KMS-11 (cell line): ENCODE data around the gene ZBTB7C.

Experiments
- H2AFZ ChIP-seq: fragments of 200-600 bp; sonication (generic); 2 replicates; pipeline ENCODE4 v1.6.1; 2016; ENCODE audit warnings: antibody characterized with exemption, mixed run types, low read depth
- H3K27ac ChIP-seq: fragments of 200-600 bp; sonication (generic); 2 replicates; pipeline ENCODE4 v1.6.1; 2016; ENCODE audit warnings: mild to moderate bottlenecking, mixed run types
- H3K27me3 ChIP-seq: fragments of 200-600 bp; sonication (generic); 2 replicates; pipeline ENCODE4 v1.6.1; 2017; ENCODE audit warnings: mild to moderate bottlenecking, low read depth, mixed run types, moderate library complexity; ENCODE audit not compliant: insufficient read depth
- H3K36me3 ChIP-seq: fragments of 200-600 bp; sonication (generic); 2 replicates; pipeline ENCODE4 v1.6.1; 2017; ENCODE audit warnings: mild to moderate bottlenecking, mixed run types; ENCODE audit not compliant: insufficient read depth
- H3K4me1 ChIP-seq: fragments of 200-600 bp; sonication (generic); 2 replicates; pipeline ENCODE4 v1.6.1; 2016; ENCODE audit warnings: mild to moderate bottlenecking, low read depth, mixed run types; ENCODE audit not compliant: poor library complexity, severe bottlenecking
- H3K4me2 ChIP-seq: fragments of 200-600 bp; sonication (generic); 2 replicates; pipeline ENCODE4 v1.7.0; 2016; ENCODE audit warnings: mild to moderate bottlenecking, mixed run types
- H3K4me3 ChIP-seq: fragments of 200-600 bp; sonication (generic); IDR thresholded peaks from 2 replicates; pipeline ENCODE4 v1.6.1; 2017; ENCODE audit warnings: low read depth, low read length, mixed read lengths; ENCODE audit not compliant: insufficient read depth
- H3K79me2 ChIP-seq: fragments of 200-600 bp; sonication (generic); 2 replicates; pipeline ENCODE4 v1.6.1; 2016; ENCODE audit warnings: low read depth, mixed run types; ENCODE audit not compliant: insufficient read depth
- H3K9ac ChIP-seq: fragments of 200-600 bp; sonication (generic); 2 replicates; pipeline ENCODE4 v1.6.1; 2016; ENCODE audit warnings: mild to moderate bottlenecking, mixed run types
- H4K20me1 ChIP-seq: fragments of 200-600 bp; sonication (generic); 2 replicates; pipeline ENCODE4 v1.6.1; 2016; ENCODE audit warnings: mild to moderate bottlenecking, mixed run types; ENCODE audit not compliant: insufficient read depth
- TF ChIP-seq, protein P1 (sequence below): fragments of 200-600 bp; sonication (generic); conservative IDR thresholded peaks from 2 replicates; pipeline ENCODE4 v1.6.1; 2017; ENCODE audit warnings: low read depth, mild to moderate bottlenecking, antibody characterized with exemption, low read length, moderate library complexity, mixed read lengths

Gene ZBTB7C

DNA sequence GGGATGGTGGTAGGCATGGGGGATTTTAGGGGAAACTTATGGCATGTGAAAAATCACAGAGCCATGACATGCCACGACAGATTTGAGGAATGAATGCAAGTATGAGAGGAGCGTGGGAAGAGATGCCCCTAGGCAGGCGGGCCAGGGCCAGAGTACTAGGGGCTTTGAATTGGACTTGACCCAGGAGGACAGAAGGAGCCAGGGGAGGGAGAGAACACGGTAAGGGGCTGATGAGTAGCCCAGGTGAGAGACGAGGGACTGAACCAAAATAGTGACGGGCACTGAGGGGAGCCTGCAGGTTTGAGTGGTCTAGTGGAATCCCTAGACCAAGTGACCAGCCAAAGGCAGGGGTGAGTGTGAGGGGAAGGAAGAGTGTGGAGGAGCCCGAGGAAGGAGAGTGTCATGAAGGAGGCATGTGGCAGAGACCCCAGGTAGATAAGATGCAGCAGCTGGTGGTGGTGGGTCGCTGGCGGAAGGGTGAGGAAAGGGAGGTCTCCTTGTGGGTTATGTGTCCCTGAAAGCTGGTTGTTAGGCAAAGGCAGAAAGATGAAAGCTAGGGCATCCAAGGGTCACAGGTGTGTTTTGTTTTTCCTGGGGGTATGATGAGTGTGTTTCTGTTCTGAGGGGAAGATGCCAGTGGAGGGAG, 48.7 kb downstream of the ZBTB7C start:
- H3K9ac ChIP-seq, result no peak overlapping the region
- no peaks in the 10 kb centered on the region for H3K79me2 ChIP-seq
- no peaks in the 10 kb centered on the region for H3K4me1 ChIP-seq
- H3K36me3 ChIP-seq, result no peaks in the 10 kb centered on the region
- no peaks in the 10 kb centered on the region for H4K20me1 ChIP-seq
- H3K27me3 ChIP-seq, result no peaks in the 10 kb centered on the region
- no peak overlapping the region for H3K27ac ChIP-seq
- TF ChIP-seq, protein P1, sequence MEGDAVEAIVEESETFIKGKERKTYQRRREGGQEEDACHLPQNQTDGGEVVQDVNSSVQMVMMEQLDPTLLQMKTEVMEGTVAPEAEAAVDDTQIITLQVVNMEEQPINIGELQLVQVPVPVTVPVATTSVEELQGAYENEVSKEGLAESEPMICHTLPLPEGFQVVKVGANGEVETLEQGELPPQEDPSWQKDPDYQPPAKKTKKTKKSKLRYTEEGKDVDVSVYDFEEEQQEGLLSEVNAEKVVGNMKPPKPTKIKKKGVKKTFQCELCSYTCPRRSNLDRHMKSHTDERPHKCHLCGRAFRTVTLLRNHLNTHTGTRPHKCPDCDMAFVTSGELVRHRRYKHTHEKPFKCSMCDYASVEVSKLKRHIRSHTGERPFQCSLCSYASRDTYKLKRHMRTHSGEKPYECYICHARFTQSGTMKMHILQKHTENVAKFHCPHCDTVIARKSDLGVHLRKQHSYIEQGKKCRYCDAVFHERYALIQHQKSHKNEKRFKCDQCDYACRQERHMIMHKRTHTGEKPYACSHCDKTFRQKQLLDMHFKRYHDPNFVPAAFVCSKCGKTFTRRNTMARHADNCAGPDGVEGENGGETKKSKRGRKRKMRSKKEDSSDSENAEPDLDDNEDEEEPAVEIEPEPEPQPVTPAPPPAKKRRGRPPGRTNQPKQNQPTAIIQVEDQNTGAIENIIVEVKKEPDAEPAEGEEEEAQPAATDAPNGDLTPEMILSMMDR, result no peak
- no peak overlapping the region for H2AFZ ChIP-seq
- H3K4me3 ChIP-seq, result no peak overlapping the region
- no peak overlapping the region for H3K4me2 ChIP-seq

DNA sequence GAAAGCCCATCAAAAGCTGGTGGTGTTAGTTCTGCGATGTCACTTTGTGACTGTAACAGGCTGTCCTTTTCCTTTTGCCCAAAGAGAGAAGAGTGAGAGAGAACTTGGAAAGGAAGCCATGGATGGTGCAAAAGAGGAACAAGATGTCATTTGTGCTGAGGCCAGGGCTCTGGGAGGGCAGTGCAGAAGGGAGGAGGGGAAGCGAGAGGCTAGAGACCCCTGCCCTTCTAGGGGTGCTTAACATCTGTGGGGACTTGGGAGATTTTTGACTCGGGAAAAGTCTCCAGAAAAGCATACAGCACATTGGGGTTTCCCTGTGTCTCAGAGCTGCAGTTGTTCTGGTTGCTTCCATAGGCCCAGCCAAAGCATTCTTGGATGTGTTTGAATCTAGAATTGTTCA, 49.6 kb downstream of the ZBTB7C start:
- H2AFZ ChIP-seq, result no peak overlapping the region
- no peaks in the 10 kb centered on the region for H3K79me2 ChIP-seq
- H3K36me3 ChIP-seq, result no peaks in the 10 kb centered on the region
- H3K9ac ChIP-seq, result no peak overlapping the region
- no peak overlapping the region for H3K4me2 ChIP-seq
- TF ChIP-seq, protein P1, result no peak
- H3K4me3 ChIP-seq, result no peak overlapping the region
- no peaks in the 10 kb centered on the region for H3K4me1 ChIP-seq
- H3K27me3 ChIP-seq, result no peaks in the 10 kb centered on the region
- H3K27ac ChIP-seq, result no peak overlapping the region
- no peaks in the 10 kb centered on the region for H4K20me1 ChIP-seq

DNA sequence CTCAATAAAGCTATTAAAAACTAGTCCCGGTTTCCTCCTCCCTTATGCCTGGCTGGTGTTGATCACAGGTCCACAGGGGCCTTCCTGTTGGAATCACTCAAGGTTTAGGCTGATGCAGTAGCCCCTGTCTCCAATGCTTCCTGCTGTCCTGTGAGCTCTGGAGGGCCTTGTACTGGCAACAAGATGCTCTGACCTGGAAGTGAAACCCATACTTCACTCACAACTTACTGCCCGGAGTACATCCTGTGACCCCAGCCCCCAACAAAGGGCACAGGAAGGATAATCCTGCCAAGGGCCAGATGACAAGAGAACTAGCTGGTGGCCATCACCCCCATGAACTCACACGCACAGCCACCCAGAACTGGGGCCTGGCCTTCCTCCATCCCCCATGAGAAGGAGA, 50.3 kb downstream of the ZBTB7C start:
- Histone ChIP-seq H3K27ac (no peak overlapping the region), H4K20me1 (no peaks in the 10 kb centered on the region), H2AFZ (no peak overlapping the region), H3K4me2 (no peak overlapping the region), H3K36me3 (no peaks in the 10 kb centered on the region), H3K4me1 (no peaks in the 10 kb centered on the region), H3K4me3 (no peak overlapping the region), H3K9ac (no peak overlapping the region), H3K79me2 (no peaks in the 10 kb centered on the region), H3K27me3 (no peaks in the 10 kb centered on the region)
- TF ChIP-seq, protein P1, result no peak

DNA sequence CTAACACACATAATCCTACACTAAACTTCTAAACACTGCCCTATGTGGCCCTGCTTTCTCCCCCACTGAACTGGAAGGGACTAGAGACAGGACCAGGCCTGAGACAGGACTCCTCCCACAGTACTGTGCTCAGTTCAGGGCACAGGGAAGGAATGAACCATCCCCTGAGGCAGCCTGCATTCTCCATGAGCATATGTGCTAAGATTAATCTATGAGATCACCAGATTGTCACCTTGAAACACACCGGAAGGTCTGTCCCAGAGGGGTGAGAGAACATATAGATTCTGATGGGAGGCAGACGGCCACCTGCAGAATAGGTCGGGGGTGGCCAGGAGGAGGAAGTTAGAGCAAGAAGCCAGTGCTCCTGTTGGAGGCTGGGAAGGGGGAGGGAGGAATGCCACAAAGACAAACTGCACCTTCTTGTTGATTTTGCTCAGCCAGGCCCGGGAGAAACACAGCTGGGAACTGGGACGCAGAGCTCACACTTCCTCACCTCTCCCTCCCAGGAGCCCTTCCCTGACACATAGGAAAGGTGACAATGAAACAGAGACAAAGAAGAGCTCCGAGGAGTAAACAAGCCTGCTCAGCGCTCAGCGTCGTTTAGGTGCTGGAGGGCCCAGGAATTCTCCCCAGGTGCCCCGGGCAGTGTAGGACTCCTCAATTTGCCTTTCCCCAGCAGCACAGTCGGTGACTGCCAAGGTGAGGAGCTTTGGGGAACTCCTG, 52.1 kb downstream of the ZBTB7C start:
- TF ChIP-seq, protein P1, result no peak
- no peaks in the 10 kb centered on the region for H3K27me3 ChIP-seq
- H3K27ac ChIP-seq, result no peak overlapping the region
- no peak overlapping the region for H3K4me2 ChIP-seq
- H2AFZ ChIP-seq, result no peak overlapping the region
- no peak overlapping the region for H3K9ac ChIP-seq
- H3K4me3 ChIP-seq, result no peak overlapping the region
- no peaks in the 10 kb centered on the region for H3K36me3 ChIP-seq
- no peaks in the 10 kb centered on the region for H3K79me2 ChIP-seq
- H4K20me1 ChIP-seq, result no peaks in the 10 kb centered on the region
- H3K4me1 ChIP-seq, result no peaks in the 10 kb centered on the region
